NCI-H1436 treated with DMSO at 0.1 percent for 48 hours (cell line): ENCODE results near the gene PADI4.
"Not testable (repeated sequence)": the region's sequence is repeated elsewhere in the genome, so short reads cannot be mapped to it uniquely, and the experiment has no call there.

ENCODE experiments used
- DNase-seq: peaks from one replicate; lab custom pipeline; 2025; lab: John Stamatoyannopoulos, UW

The PADI4 gene

GRCh38 chr1:17314491-17314971, 6.5 kb downstream of the PADI4 start:
- no peak for DNase-seq

- DNase-seq: no peak
Observed at GRCh38 chr1:17315542-17316130, 7.6 kb downstream of the PADI4 start.

GRCh38 chr1:17316704-17317103, 8.7 kb downstream of the PADI4 start:
- no peak for DNase-seq

- DNase-seq: no peak
Observed at GRCh38 chr1:17318262-17318661, 10.3 kb downstream of the PADI4 start.

GRCh38 chr1:17319561-17320350, 11.8 kb downstream of the PADI4 start:
- DNase-seq: no peak

GRCh38 chr1:17321857-17322390, 13.9 kb downstream of the PADI4 start:
- DNase-seq: not testable (repeated sequence)

- DNase-seq: no peak
Observed at GRCh38 chr1:17328855-17329254, 20.9 kb downstream of the PADI4 start.

GRCh38 chr1:17329610-17330009, 21.6 kb downstream of the PADI4 start:
- no peak for DNase-seq

- no peak for DNase-seq
Observed at GRCh38 chr1:17330856-17331255, 22.9 kb downstream of the PADI4 start.

- no peak for DNase-seq
Observed at GRCh38 chr1:17333081-17333480, 25.1 kb downstream of the PADI4 start.

- DNase-seq: peak; percentile 17
Observed at GRCh38 chr1:17335821-17336710, 28.1 kb downstream of the PADI4 start.

GRCh38 chr1:17338706-17339493, 30.9 kb downstream of the PADI4 start:
- DNase-seq: no peak

- DNase-seq: no peak
Observed at GRCh38 chr1:17339521-17339920, 31.5 kb downstream of the PADI4 start.

- DNase-seq: no peak
Observed at GRCh38 chr1:17340358-17340757, 32.4 kb downstream of the PADI4 start.

GRCh38 chr1:17342014-17342441, 34.0 kb downstream of the PADI4 start:
- DNase-seq: no peak

GRCh38 chr1:17345506-17345905, 37.5 kb downstream of the PADI4 start:
- DNase-seq: not testable (repeated sequence)

GRCh38 chr1:17346046-17346789, 38.2 kb downstream of the PADI4 start:
- no peak for DNase-seq

GRCh38 chr1:17347769-17348592, 40.0 kb downstream of the PADI4 start:
- DNase-seq: no peak

GRCh38 chr1:17348593-17349234, 40.7 kb downstream of the PADI4 start:
- DNase-seq: no peak
